Neural progenitor cell (in vitro differentiated cells): Measurements from ENCODE around the gene CSDE1.

ENCODE experiments used
- CTCF ChIP-seq: fragments of 200-600 bp; sonication (generic); IDR thresholded peaks from 2 replicates; pipeline ENCODE4 v1.5.1; 2017; ENCODE audit warnings: antibody characterized with exemption, mild to moderate bottlenecking
- EZH2 ChIP-seq: fragments of 200-600 bp; sonication (generic); IDR thresholded peaks from 2 replicates; pipeline ENCODE4 v1.6.1; 2017; ENCODE audit warnings: antibody characterized with exemption, mild to moderate bottlenecking, moderate library complexity
- EZH2phosphoT487 ChIP-seq: fragments of 200-600 bp; sonication (generic); IDR thresholded peaks from 2 replicates; pipeline ENCODE4 v1.6.1; 2017; ENCODE audit warnings: antibody characterized with exemption

DNA sequence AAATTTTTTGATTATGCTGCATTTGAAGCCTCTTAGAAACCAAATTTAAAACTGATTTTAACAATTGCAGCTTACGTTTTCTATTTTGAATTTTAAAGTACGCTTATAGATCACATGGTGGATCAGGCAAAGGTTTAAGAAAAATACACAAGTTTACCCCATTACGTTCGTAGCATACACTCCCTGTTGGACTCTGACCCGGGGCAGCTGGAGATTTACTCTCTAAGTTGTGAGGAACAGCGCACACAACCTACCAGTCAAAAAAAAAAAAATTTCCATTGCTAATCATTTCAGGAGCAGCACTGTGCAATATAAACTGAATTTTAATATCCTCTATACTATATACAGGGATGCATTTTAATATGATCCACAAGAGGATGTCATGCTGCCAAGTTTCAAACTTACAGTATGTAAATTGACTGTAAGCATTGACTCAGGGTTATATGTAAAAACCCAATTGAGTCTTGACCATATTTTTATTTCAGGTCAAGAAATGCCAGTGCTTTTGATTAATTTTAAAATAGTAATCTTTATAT lies 20.4 kb downstream of the CSDE1 start:
- TF ChIP-seq CTCF: no peak
- no peak for TF ChIP-seq EZH2
- no peak for TF ChIP-seq EZH2phosphoT487
